Naive thymus-derived CD8-positive, alpha-beta T cell (primary cell): Measurements from ENCODE around the gene ZNF311. TPM values are rescaled to one million over a fixed set of nuclear protein-coding genes. Genes with fewer than 3 reads are reported as not detected.
"Not testable (repeated sequence)": the region's sequence is repeated elsewhere in the genome, so short reads cannot be mapped to it uniquely, and the experiment has no call there.

ENCODE experiments used
- ATAC-seq, 2 donors: fragments of 150-1000 bp; cut with Tn5 transposase in 1 of 2; sonication (Bioruptor Pico), chemical (Tn5 transposase) in 1 of 2; 1 replicate in 1 of 2; 2 replicates in 1 of 2; pipeline ENCODE4 v1.10.0; 2021; ENCODE audit warnings: mild to moderate bottlenecking in 2 of 2, moderate library complexity in 2 of 2
- POLR2A ChIA-PET: fragments of 350-600 bp; sonication (Branson Sonifier 250); formaldehyde crosslinking; loops from one replicate; lab custom pipeline; 2021; ENCODE audit warnings: antibody characterized with exemption; lab: Charles Lee
- DNase-seq, 10 donors: peaks; one replicate each; pipeline versions ENCODE4 v3.0.0 to v3.0.0-alpha.2; 2020 to 2022
- H3K27ac Mint-ChIP-seq, 10 donors: one replicate each; pipeline ENCODE4 v1.8.0; 2020 to 2022; ENCODE audit warnings: mild to moderate bottlenecking in 10 of 10, mixed read lengths in 10 of 10, moderate library complexity in 4 of 10, inconsistent platforms in 1 of 10
- H3K27me3 Mint-ChIP-seq, 5 donors: one replicate each; pipeline ENCODE4 v1.8.0; 2021 to 2022; ENCODE audit warnings: mixed read lengths in 5 of 5
- H3K36me3 Mint-ChIP-seq, 3 donors: one replicate each; pipeline ENCODE4 v1.8.0; 2020 to 2022; ENCODE audit warnings: mixed read lengths in 3 of 3, mild to moderate bottlenecking in 2 of 3, inconsistent platforms in 1 of 3
- H3K4me1 Mint-ChIP-seq, 4 donors: one replicate each; pipeline ENCODE4 v1.8.0; 2021 to 2022; ENCODE audit warnings: mixed read lengths in 4 of 4
- H3K4me3 Mint-ChIP-seq, 10 donors: one replicate each; pipeline ENCODE4 v1.8.0; 2020 to 2022; ENCODE audit warnings: mild to moderate bottlenecking in 10 of 10, mixed read lengths in 10 of 10, moderate library complexity in 6 of 10, inconsistent platforms in 1 of 10
- H3K9me3 Mint-ChIP-seq, 9 donors: one replicate each; pipeline ENCODE4 v1.8.0; 2020 to 2022; ENCODE audit warnings: mixed read lengths in 9 of 9, mild to moderate bottlenecking in 3 of 9, inconsistent platforms in 1 of 9, moderate library complexity in 1 of 9
- polyA plus RNA-seq, 3 donors: library from polyadenylated mRNA; unstranded; fragments of 300-500 nt; fragmentation: Illumina TruSeq; gene quantifications; one replicate each; pipeline ENCODE4 v1.2.3, GENCODE V29; 2021
- total RNA-seq, 8 experiments: library from RNA in 2 of 8; stranded (reverse) in 2 of 8; gene quantifications; one replicate each; pipeline ENCODE4 v1.2.3 and lab custom pipeline; 2021 to 2026

Gene ZNF311
- total and polyA plus RNA-seq, 5 experiments from 2014 or later = 0.05 to 0.63 (median 0.43) TPM; not detected in 1

- Mint-ChIP-seq H3K27me3 (peaks cover 3 to 18% (median 15%) of the 10 kb centered on the region in 5 donors), H3K4me3 (no peak overlapping the region), H3K4me1 (no peaks in the 10 kb centered on the region), H3K9me3 (peaks cover 0 to 30% (median 14%) of the 10 kb centered on the region in 9 donors), H3K36me3 (peaks cover 0 to 12% (median 2%) of the 10 kb centered on the region in 3 donors), H3K27ac (no peak overlapping the region)
- no peak for DNase-seq
- ATAC-seq = no peak
- POLR2A ChIA-PET = no interaction called here
Measured at GRCh38 chr6:28968476-28968875, 36.6 kb downstream of the ZNF311 start.

GRCh38 chr6:28965706-28966105, 39.4 kb downstream of the ZNF311 start:
- Mint-ChIP-seq H3K9me3 (peaks cover 0 to 30% (median 14%) of the 10 kb centered on the region in 9 donors), H3K4me3 (no peak overlapping the region), H3K4me1 (no peaks in the 10 kb centered on the region), H3K27ac (no peak overlapping the region), H3K36me3 (peaks cover 0 to 12% (median 2%) of the 10 kb centered on the region in 3 donors), H3K27me3 (peaks cover 4 to 33% (median 19%) of the 10 kb centered on the region in 5 donors)
- no peak for DNase-seq
- no peak for ATAC-seq
- POLR2A ChIA-PET = no interaction called here

GRCh38 chr6:28960846-28961500, 44.1 kb downstream of the ZNF311 start:
- peaks cover 0 to 7% (median 2%) of the 10 kb centered on the region in 3 donors for H3K36me3 Mint-ChIP-seq
- H3K4me3 Mint-ChIP-seq = no peak overlapping the region
- H3K4me1 Mint-ChIP-seq = no peaks in the 10 kb centered on the region
- DNase-seq (no peak), ATAC-seq (no peak)
- peaks cover 0 to 3% (median 0%) of the 10 kb centered on the region in 9 donors for H3K9me3 Mint-ChIP-seq
- H3K27me3 Mint-ChIP-seq = peaks cover 6 to 45% (median 38%) of the 10 kb centered on the region in 5 donors
- POLR2A ChIA-PET = no interaction called here
- peak overlapping the region in 1 of 10 donors; percentile 16 for H3K27ac Mint-ChIP-seq

- ATAC-seq, H3K9me3 Mint-ChIP-seq, H3K36me3 Mint-ChIP-seq, DNase-seq, H3K27ac Mint-ChIP-seq, POLR2A ChIA-PET, H3K4me3 Mint-ChIP-seq: not testable (repeated sequence)
- H3K27me3 Mint-ChIP-seq = peaks cover 5 to 45% (median 24%) of the 10 kb centered on the region in 5 donors
- H3K4me1 Mint-ChIP-seq = peaks cover 6 to 17% (median 13%) of the 10 kb centered on the region in 4 donors
Measured at GRCh38 chr6:28958561-28959243, 46.4 kb downstream of the ZNF311 start.

- POLR2A ChIA-PET, DNase-seq, ATAC-seq, H3K36me3 Mint-ChIP-seq, H3K9me3 Mint-ChIP-seq, H3K27ac Mint-ChIP-seq, H3K4me3 Mint-ChIP-seq: not testable (repeated sequence)
- Mint-ChIP-seq H3K4me1 (peaks cover 10 to 25% (median 17%) of the 10 kb centered on the region in 4 donors), H3K27me3 (peaks cover 5 to 46% (median 22%) of the 10 kb centered on the region in 5 donors)
Measured at GRCh38 chr6:28957795-28958314, 47.3 kb downstream of the ZNF311 start.

- Mint-ChIP-seq H3K4me3 (no peak overlapping the region), H3K27ac (no peak overlapping the region), H3K9me3 (no peaks in the 10 kb centered on the region), H3K4me1 (peaks cover 10 to 26% (median 17%) of the 10 kb centered on the region in 4 donors), H3K27me3 (peaks cover 3 to 38% (median 17%) of the 10 kb centered on the region in 5 donors), H3K36me3 (no peaks in the 10 kb centered on the region)
- POLR2A ChIA-PET = no interaction called here
- ATAC-seq = no peak
- DNase-seq = no peak
Measured at GRCh38 chr6:28956331-28956730, 48.8 kb downstream of the ZNF311 start.

GRCh38 chr6:28953585-28954258, 51.4 kb downstream of the ZNF311 start:
- no peak for DNase-seq
- ATAC-seq = peak in 1 of 2 donors; percentile 45
- peaks cover 0 to 22% (median 3%) of the 10 kb centered on the region in 5 donors for H3K27me3 Mint-ChIP-seq
- peaks cover 0 to 4% (median 0%) of the 10 kb centered on the region in 9 donors for H3K9me3 Mint-ChIP-seq
- peak overlapping the region; percentile 36 to 89 (median 68) for H3K27ac Mint-ChIP-seq
- POLR2A ChIA-PET = interaction anchor here (0.6 to 2.0 kb wide), 3 partner anchors 23 to 1063 kb away, joined by 3 to 6 read pairs (median 5); a partner anchor contains a TSS
- H3K4me3 Mint-ChIP-seq = peak overlapping the region; percentile 79 to 91 (median 85)
- H3K4me1 Mint-ChIP-seq = peaks cover 10 to 26% (median 17%) of the 10 kb centered on the region in 4 donors
- H3K36me3 Mint-ChIP-seq = no peaks in the 10 kb centered on the region

GRCh38 chr6:28953039-28953584, 52.0 kb downstream of the ZNF311 start:
- peak overlapping the region in 9 of 10 donors; percentile 34 to 89 (median 66) for H3K27ac Mint-ChIP-seq
- peak in 9 of 10 donors; percentile 26 to 72 (median 64) for DNase-seq
- peaks cover 10 to 26% (median 17%) of the 10 kb centered on the region in 4 donors for H3K4me1 Mint-ChIP-seq
- H3K27me3 Mint-ChIP-seq = peaks cover 0 to 22% (median 2%) of the 10 kb centered on the region in 5 donors
- H3K36me3 Mint-ChIP-seq = no peaks in the 10 kb centered on the region
- H3K4me3 Mint-ChIP-seq = peak overlapping the region; percentile 79 to 91 (median 85)
- peaks cover 0 to 4% (median 0%) of the 10 kb centered on the region in 9 donors for H3K9me3 Mint-ChIP-seq
- POLR2A ChIA-PET = interaction anchor here (0.5 to 2.0 kb wide), 4 partner anchors 23 to 616 kb away, joined by 3 to 6 read pairs (median 3); no protein-coding TSS in a partner anchor
- ATAC-seq = peak; percentile 76 to 77

GRCh38 chr6:28949656-28950195, 55.4 kb downstream of the ZNF311 start:
- H3K9me3 Mint-ChIP-seq, POLR2A ChIA-PET, DNase-seq, H3K27ac Mint-ChIP-seq, ATAC-seq, H3K4me3 Mint-ChIP-seq, H3K36me3 Mint-ChIP-seq: not testable (repeated sequence)
- Mint-ChIP-seq H3K27me3 (peaks cover 0 to 10% (median 0%) of the 10 kb centered on the region in 5 donors), H3K4me1 (peaks cover 8 to 18% (median 16%) of the 10 kb centered on the region in 4 donors)

- H3K36me3 Mint-ChIP-seq = no peaks in the 10 kb centered on the region
- DNase-seq (no peak), ATAC-seq (no peak)
- H3K4me1 Mint-ChIP-seq = peaks cover 12 to 20% (median 18%) of the 10 kb centered on the region in 4 donors
- no peak overlapping the region for H3K27ac Mint-ChIP-seq
- H3K9me3 Mint-ChIP-seq = peaks cover 0 to 5% (median 0%) of the 10 kb centered on the region in 9 donors
- no peak overlapping the region for H3K4me3 Mint-ChIP-seq
- POLR2A ChIA-PET = interaction anchor here (0.6 kb wide), 1 partner anchor 91 kb away, joined by 3 read pairs; no protein-coding TSS in a partner anchor
- peaks cover 0 to 6% (median 0%) of the 10 kb centered on the region in 5 donors for H3K27me3 Mint-ChIP-seq
Measured at GRCh38 chr6:28948782-28949486, 56.2 kb downstream of the ZNF311 start.

GRCh38 chr6:28947831-28948270, 57.3 kb downstream of the ZNF311 start:
- DNase-seq (no peak), ATAC-seq (no peak)
- H3K27ac Mint-ChIP-seq = peak overlapping the region in 1 of 10 donors; percentile 16
- no peaks in the 10 kb centered on the region for H3K36me3 Mint-ChIP-seq
- no peak overlapping the region for H3K4me3 Mint-ChIP-seq
- H3K27me3 Mint-ChIP-seq = peaks cover 0 to 5% (median 0%) of the 10 kb centered on the region in 5 donors
- POLR2A ChIA-PET = interaction anchor here (0.7 kb wide), 1 partner anchor 12 kb away, joined by 4 read pairs; no protein-coding TSS in a partner anchor
- H3K9me3 Mint-ChIP-seq = peaks cover 0 to 5% (median 0%) of the 10 kb centered on the region in 9 donors
- H3K4me1 Mint-ChIP-seq = peaks cover 12 to 25% (median 19%) of the 10 kb centered on the region in 4 donors
